CD1c-positive myeloid dendritic cell (primary cell): Measurements from ENCODE around the gene IGF2BP2.

Source experiments
- DNase-seq: peaks from one replicate; pipeline ENCODE4 v3.0.0-alpha.2; 2016; ENCODE audit errors: extremely low spot score

IGF2BP2 gene

DNA sequence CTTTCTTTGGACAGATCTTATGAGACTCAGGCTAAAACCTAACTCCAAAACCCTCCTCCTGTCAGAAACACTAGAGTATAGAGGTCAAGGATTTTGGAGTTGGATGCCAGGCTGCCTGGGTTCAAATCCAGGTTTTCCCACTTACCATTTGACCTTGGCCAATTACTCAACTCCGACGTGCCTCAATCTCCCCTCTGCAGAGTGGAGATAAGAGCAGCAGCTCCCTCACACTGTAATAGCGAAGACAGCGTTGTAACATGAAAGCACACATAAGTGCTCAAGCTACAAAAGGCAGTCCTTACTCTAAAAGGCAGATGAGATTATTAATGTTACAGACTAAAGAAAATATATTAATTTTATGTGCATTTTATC is 90.1 kb downstream of the IGF2BP2 start:
- no peak for DNase-seq

DNA sequence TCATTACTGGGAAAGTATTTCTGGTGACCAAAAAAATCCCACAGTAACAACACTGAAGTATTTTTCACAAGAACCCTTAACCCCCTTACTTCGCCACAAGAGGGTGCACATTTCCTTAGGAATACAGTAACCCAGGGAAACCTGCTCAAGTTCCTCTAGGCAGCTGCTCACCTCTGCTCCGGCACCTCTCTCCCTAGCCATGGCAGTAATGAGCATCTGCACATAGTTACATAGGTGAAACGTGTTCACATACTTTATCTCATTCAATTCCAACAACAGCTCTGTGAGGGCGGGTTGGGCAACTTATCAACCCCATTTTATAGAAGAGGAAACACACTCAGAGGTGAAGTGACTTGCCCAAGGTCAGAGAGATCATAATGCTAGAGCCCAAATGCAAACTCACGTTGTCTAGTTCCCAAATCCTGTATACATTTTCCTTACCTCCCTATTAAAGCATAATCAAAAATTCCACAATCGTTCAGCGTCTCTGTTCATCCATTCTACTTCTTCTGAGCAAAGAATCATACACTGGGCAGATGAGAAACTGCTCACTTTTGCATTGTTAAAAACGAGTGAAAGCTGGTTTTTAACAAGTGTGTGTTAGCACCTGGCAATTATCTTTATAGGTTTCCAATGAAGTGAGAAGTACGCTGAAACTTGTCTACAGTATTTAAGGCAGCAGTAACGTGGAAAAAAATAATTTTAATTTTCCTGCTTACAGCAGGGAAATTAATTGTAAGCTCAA is 90.7 kb downstream of the IGF2BP2 start:
- peak; percentile 57 for DNase-seq

DNA sequence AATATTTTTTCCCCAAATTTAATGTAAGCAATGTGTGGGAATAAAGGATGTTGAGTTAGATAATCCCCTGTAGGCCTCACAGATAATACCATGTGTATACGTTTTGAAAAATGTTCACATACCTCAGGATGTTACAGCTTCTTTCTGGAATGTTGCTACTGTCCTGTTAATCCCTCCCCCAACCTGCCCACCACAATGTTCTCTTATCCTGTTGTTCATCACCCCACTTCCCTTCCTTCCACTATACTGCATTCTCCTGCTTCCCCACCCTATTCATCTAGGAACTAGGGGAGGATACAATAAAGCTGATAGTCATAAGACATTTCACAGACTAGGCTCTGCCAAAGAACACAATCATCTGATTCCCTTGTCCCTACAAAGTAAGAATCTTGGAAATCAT is 92.1 kb downstream of the IGF2BP2 start:
- no peak for DNase-seq

DNA sequence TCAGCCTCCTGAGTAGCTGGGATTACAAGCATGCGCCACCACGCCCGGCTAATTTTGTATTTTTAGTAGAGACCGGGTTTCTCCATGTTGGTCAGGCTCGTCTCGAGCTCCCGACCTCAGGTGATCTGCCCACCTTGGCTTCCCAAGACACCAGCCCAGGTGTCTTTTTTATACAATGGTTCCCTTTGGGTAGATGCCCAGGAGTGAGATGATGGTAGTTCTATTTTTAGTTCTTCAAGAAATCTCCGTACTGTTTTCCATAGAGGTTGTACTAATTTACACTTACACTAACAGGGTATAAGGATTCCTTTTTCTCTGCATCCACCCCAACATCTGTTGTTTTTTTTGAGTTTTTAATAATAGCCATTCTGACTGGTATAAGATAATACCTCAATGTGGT is 94.3 kb downstream of the IGF2BP2 start:
- DNase-seq = no peak

DNA sequence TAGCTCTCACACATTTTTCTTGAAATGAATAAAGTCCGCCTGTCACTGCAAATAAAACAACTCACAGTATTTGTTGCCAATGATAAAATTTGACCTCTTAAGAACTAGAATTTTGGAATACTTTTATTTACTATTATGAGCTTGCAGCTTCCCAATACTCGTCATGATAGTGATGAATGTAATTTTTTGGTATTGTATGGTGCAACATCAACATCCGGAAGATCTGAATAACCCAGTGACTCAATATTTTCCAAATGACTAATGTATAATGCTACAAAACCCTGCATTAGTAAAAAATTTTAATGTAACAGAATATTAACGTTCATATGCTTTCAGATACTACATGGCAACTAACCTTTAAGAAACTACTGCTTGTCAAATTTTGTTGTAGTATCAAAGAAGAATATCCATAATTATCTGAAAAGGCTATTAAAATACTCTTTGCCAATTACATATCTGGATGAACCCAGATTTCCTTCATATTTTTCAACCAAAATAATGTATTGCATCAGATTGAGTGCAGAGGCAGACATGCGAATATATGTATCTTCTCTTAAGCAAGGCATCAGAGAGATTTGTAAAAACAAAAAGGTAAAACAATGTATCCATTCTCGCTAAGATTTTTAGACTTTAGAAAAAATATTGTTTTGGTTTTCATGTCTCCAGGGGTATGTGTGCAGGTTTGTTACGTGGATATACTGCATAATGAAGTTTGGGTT is 95.3 kb downstream of the IGF2BP2 start:
- peak; percentile 64 for DNase-seq

DNA sequence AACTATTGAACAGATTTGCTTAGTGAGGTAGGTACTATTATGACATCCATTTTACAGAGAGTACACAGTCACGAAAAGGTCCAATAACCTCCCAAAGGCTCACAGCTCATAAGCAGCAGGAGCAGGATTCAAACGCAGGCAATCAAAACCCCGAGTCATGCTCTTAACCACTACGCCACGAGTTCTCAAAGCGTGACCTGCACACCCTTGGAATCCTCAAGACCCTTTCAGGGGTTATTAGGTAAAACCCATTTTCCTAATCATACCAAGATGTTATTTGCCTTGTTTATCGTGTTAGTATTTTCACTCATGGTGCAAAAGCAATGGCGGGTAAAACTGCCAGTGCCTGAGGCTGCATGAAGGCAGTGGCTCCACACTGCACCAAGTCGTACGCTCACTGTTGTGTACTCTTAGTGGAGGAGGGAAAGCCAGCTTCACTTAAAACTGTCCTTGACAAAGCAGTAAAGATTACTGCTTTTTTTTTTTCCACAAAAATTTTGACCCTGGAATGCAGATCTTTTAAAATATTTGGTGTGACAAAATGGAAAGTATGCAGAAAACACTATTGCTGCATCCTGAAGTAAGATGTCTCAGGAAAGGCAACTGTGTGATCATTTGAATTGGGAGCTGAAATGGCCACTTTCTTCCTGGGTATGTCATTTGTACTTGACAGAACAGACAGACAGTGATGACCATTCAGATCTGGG is 96.1 kb downstream of the IGF2BP2 start:
- no peak for DNase-seq

DNA sequence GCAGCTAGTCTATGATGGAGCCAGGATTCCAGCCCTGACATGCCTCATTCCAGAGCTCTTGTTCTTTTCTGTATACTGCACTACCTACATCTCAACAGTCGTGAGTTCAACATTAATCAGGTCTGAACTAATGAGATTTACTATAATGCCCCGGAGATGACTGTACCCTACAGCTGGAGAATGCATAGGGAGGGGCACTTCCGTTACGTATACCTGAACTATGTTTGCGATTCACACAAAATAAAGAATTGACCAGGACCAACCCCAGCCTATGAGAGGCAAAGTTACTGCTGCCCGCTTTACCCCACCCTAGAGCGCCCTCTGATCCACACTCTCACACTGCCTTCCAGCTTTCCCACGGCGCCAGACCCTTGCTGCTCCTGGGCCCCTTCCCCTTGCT is 97.0 kb downstream of the IGF2BP2 start:
- DNase-seq = no peak

DNA sequence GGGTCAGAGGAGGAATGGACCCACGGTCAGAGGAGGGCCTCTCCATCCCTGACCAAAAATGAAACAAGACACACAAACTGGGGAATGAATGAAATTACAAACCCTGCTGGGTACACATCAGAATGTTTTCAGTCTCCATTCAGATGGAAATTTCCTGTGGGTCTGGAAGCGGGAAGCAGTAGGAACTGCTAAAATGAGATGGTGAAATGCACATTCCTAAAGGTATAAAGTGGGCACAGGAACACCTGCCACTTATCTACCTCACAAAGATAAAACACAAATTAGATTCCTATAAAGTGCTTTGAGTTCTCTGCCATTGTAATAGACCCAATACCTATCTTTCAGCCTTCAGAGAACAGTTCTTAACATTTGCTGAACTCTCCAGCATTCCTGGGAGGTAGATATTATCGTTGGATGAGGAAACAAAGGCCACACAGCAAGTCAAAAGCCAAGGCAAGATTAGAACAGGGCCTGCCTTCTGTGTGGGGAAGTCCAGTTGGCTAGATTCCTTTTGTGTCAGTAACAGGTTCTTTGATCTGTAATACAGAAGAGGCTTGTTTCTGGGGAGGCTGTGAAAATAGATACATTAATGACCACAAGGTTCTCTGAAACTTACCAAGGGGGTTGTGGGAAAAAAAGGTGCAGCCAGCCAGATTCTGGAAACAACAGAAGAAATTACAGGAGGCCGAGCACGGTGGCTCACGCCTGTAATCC is 98.4 kb downstream of the IGF2BP2 start:
- DNase-seq = no peak

DNA sequence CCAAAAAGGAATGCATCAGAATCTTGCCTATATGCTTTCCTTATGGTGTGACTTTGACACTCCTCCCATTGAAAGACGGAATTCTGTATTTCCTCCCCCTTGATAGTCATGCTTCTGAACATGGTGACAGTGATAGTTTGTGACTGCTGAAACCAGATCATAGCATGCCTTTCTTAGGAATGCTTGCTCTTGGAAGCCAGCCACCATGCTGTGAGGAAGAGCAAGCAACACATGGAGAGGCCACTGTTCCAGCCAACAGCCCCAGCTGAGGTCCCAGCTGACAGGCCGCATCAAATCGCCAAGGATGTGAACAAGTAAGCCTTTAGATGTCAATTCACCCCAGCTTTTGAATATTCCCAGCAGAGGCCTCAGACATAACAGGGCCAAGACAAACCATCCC is 100.1 kb downstream of the IGF2BP2 start:
- DNase-seq = no peak

DNA sequence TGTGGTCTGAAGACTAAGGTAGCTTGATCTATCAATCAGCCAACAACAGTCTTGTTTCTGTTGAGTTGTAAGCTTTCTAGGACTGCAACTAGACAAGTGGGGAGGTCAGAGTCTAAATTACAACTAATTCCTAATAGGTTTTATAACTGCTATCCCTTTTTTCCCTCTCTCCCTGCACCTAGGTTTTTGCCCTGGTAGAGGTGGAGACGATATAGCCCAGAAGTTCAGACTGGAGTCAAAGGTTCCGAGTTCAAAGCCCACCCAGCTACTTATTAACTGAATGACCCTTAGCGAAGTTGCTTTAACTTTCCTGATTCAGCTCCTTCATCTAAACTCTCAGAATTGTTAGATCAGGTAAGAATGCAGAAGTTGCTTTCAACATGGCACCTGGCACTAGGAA is 100.6 kb downstream of the IGF2BP2 start:
- no peak for DNase-seq

DNA sequence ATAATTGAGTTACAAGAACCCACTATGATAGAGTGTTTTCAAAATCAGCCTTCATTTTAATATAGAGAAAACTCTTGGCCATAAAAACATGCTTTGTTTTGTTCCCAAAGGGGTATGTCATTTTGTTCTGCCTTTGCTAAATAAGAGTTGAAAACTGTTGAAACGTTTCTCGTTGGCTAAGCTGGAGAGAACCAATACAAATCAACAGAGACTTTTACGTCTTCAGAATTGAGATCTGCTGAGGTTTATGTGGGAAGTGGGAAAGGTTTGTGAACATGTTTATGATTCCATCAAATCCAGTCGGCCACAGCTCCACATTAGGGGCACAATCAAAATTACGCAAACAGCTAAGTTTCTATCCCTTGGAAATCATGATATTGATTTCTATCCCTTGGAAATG is 102.0 kb downstream of the IGF2BP2 start:
- no peak for DNase-seq

DNA sequence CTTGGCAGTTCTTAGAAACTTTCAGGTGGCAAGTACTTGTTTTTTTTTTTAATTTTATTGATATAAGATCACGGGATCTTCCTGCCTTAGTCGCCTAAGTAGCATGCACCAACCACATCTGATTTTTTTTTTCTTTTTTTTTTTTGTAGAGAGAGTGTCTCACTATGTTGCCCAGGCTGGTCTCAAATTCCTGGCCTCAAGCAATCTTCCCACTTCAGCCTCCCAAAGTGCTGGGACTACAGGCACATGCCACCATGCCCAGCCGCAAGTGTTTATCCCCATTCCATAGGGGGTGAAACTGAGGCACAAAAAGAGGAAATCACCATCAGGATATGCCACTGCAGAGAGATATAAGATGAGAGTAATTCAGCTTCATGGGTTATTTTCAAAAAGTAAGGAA is 102.9 kb downstream of the IGF2BP2 start:
- no peak for DNase-seq

DNA sequence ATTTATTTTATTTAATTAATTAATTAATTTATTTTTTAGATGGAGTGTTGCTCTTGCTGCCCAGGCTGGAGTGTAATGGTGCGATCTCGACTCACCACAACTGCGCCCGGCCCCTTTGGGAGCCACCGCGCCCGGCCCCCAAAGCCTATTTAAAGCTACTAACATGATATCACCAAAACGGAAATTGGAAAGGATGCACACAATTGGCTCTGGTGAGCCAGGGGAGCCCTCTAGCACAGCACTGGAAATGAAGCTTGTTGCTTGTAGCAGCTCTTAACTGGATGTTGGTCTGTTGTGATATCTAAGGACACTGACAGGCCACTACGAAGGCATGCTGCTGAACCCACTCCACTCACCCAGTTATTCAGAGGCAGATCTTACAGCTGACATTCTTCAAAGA is 104.5 kb downstream of the IGF2BP2 start:
- no peak for DNase-seq

DNA sequence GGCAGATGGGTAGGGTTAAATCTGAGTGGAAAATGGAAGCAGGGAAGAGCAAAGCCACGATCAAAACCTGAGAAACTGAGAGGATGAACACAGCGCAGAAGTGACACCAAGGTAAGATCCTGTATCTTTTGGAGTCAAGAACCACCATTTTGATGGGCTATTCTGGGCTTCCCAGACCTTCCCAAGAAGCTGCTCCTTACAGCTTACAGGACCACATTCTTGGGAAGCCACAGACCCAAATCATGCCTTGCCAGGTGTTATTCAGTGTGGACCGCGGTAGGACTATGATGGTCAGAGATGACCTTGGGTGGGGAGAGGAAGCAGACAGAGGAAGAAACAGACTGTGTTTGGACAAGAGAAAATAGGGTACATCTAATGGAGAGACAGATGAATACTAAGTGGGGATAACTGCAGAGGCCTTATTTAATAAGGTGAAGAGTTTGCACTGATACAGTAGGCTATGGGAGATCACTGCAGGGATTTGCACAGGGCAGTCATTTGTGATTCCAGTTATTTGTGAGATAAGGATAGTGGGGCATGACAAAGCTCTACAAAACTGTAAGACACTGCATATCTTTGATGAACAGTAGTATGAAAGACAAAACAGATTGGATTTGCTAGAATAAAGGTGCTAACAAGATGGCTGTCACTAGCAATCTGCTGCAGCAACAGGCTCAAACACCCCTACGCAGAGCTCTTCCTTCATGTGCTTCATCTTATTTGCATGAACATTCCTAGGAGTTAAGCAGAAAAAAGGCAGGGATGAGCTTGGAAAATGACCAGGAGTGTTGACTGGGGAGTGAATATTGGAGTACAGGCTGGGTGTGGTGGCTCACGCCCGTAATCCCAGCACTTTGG is 105.9 kb downstream of the IGF2BP2 start:
- no peak for DNase-seq

DNA sequence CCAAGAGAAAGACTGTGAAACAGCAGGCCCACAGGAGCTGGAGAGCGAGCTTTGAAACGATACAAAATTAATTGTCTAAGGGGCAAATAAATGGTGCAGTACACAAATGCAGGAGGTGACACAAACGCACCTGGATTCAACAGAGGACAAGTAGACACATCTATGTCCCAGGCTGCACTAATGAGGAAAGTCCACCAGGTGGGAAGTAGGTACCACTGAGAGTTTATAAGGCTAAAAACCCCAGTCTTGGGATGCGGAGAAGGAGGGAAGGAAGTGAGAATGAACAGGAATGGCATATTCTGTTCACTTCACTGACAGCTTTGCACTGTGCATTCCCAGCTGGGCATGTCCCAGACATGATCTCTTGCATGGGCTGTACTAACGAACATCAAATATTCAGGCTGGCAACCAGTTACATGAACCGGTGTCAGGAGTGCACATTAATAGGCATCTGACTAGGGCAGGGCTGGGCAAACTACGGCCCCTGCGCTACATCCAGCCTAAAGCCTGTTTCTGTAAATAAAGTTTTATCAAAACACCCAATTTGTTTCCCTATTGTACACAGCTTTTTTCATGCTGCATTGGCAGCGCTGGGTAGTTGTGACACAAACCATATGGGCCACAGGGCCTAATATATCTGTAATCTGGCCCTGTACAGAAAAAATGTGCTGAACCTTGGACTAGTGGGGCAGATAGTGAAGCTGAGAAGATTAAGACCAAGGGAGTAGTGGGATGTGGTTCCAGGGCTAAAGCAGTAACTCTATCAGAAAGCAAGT is 107.0 kb downstream of the IGF2BP2 start:
- no peak for DNase-seq

DNA sequence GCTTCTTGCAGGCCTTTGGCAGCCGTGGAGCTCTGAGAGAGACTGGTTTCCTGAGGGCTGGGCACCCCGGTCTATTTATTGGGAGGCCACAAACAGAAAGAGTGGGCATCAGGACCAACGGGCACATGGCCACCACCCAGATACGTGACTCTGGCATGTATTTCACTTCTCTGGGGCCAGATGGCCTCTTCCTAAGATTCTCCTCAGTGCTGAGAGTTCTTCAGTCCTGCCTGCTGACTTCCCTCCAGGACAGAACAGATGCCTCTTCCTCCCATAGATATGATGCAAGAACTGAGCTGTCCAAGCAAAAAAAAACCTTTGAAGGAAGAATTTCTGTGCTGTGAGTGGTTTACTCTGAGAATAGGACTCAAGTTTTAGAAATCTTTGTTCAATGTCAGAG is 107.7 kb downstream of the IGF2BP2 start:
- DNase-seq = peak; percentile 29

DNA sequence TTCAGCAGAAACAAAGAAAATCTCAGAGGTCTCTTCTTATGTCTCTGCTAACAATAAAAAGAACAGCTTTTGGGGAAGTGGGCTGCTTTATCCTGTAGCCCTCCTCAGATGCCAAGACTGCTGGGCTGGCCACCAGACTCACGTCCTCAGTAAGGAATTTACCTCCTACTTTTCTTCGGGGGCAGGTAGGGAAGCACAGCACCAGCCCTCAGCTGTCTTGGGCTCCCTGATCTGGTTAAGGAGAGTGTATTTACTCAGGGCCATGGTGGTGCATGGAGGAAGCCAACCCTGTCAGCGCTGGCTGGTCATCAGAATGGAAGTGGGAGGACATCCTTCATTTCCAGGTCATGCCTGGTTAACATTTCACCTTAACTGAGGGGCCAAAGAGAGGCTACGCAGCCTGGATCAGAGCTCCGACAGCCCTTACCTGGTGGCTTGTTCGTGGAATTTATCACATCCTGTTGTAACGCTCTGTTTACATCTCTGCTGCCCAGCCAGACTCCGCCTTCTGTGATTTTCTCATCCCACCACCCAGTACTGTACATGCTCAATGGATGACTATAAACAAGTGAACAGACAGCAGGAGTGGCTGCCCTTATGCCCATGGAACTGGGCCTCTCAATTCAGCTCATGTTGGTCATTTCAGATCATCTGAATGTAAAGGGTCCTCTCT is 108.3 kb downstream of the IGF2BP2 start:
- no peak for DNase-seq

DNA sequence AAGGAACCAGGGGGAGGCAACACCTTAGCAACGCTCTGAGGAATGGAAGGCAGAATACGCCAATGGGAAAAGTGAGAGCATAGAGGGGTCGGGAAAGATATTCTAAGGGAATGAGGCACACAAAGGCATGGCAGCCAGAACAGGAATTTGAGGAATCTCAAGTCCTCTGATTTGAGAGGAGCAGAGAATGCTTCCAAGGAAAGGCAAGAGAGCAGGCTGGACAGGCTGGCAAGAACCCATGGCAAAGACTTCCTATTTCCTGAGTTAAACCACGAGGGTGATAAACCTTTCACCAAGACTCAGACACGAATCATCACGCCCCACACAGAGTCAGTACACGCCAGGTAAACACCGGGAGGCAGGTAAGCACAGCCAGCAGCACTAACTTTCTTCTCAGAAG is 109.8 kb downstream of the IGF2BP2 start:
- DNase-seq = no peak

DNA sequence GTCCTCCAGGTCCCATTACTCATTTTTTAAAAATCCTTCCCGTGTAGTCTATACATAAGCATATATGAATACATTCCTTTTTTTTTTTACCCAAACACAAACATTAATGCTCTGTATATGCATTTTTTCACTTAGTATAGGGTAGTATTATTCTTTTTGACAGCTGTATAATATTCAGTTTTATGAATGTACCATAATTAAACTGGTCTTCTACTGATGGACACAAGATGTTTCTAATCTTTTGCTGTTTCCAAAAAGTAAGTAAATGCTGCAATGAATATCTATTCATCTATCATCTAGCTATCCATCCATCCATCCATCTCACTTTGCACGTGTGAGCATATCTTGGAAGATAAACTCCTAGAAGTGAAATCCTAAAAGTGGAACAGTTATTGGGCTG is 110.8 kb downstream of the IGF2BP2 start:
- DNase-seq = no peak

DNA sequence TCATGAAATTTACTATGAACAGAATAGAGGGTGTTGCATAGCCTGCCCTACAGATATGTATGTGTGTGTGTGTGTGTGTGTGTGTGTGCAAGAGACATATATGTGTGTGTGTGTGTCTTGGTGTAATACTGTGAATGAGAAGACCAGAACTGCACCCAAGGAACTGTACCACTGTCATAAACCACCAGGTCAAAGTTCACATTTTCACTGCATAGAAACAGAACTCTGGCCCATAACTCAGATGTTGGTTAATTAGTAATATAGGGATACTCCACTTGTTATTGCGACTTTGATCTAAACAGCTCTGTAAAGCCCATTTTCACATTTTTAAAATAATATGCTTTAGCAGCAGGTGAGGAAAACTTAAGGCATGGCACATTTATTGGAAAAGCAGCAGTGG is 111.8 kb downstream of the IGF2BP2 start:
- DNase-seq = no peak
